NCI-H2196 (cell line): ENCODE results near the gene SKIL.
A peak's percentile ranks its signal among the peaks of the same experiment; 100 is the strongest.
"Not testable (repeated sequence)": the region's sequence is repeated elsewhere in the genome, so short reads cannot be mapped to it uniquely, and the experiment has no call there.

Experiments
- DNase-seq: peaks from one replicate; lab custom pipeline; 2025; ENCODE audit not compliant: unreplicated experiment; lab: John Stamatoyannopoulos, UW

SKIL gene, protein sequence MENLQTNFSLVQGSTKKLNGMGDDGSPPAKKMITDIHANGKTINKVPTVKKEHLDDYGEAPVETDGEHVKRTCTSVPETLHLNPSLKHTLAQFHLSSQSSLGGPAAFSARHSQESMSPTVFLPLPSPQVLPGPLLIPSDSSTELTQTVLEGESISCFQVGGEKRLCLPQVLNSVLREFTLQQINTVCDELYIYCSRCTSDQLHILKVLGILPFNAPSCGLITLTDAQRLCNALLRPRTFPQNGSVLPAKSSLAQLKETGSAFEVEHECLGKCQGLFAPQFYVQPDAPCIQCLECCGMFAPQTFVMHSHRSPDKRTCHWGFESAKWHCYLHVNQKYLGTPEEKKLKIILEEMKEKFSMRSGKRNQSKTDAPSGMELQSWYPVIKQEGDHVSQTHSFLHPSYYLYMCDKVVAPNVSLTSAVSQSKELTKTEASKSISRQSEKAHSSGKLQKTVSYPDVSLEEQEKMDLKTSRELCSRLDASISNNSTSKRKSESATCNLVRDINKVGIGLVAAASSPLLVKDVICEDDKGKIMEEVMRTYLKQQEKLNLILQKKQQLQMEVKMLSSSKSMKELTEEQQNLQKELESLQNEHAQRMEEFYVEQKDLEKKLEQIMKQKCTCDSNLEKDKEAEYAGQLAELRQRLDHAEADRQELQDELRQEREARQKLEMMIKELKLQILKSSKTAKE

DNA sequence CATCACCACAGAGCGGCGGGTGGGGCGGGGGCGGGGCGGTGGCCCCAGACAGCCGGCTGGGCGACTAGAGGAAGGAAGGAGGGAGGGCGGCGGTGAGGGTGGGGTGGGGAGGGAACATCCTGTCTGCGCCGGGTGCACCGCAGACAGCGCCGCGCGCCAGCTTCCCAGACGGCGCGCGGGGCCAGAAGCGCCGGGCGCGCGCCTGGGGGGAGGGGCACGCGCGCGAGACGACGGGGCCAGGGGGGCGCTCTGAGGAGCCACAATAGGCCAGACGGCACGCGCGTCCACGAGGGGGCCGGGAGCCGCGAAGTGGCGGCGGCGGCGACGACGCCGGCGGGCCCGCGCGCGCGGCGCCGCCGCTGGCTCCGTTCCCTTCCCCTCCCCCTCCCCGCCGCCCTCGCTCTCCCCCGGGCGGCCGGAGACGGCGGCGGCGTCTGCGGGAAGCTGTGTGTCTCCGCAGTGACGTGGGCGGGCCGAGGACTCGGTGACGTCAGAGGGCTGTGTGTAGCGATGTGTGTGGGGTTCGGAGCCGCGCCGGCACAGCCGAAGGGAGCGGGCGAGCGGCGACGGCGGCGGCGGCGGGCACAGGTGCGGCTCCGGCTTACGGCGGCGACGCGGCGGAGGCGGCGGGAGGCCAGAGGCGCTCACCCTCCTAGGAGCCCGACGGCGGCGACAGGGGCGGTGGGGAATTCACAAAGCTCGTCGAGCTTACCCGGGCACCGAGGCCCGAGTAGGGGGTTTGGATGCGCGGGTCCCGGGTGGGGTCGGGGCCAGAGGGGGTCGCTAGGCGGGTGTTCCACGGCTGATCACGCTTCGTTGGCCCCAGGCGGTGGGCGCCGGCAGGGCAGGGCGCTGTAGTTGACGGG lies at the start of gene SKIL:
Gene SKIL, plus strand, starts transcription at position 540 of the 866 bp plus-strand sequence. CDS start 2,617 bp downstream, outside the sequence.
- DNase-seq: peak; percentile 100

DNA sequence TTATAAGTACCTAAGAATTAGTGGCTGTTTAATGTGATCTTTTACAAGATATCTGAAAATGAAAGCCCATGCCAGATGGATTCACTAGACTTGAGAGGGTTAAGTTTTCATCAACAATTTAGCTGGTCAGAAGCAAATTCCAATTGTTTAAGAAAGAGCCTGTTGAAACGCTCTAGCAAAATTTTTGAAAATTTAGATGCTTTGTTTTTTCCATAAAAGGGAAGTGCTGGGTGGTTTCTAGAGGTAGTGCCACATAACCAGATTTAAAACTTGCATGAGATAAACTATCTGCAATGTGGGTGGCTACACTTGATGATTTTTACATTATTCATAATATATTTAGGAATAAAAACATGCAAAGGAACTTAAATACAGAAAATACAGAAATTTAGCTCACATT lies 48.5 kb upstream of the SKIL start:
- no peak for DNase-seq

DNA sequence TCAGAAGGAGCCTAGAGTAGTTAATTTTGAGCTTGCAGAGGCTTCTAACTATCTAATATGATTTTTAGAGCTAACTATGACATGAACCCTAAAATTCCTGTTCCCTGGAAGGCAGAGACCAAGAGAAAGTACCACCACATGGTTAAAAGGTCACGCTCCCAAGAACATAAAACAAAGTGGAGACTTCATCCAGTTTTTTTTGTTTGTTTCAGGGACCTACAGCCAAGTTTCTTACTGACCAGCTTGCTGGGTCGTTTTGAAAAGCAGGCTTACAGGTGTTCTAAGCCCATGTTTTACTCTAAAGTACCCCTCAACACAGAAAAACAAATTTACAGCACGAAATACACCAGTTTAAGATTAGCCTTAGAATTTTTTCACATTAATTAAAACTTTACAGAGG lies 39.6 kb upstream of the SKIL start:
- DNase-seq: no peak

DNA sequence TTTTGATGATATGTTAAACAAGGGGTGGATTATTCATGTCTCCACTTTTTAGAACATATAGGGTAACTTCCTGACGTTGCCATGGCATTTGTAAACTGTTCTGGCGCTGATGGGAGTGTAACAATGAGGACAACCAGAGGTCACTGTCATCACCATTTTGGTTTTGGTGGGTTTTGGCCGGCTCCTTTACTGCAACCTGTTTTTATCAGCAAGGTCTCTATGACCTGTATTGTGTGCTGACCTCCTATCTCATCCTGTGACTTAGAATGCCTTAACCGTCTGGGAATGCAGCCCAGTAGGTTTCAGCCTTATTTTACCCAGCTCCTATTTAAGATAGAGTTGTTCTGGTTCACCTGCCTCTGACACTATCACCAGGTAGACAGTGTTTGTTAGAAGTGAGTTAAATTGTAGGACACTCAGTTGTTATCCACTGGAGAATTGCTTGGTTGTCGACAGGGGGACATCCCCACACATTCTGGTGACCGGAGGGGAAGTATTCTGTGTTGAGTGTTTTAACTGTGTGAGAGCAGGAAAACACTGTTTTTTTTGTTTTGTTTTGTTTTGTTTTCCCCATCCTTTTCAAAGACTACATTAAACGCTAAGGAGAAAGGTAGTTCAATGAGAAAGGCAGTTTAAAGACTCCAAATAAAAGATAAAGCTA lies 36.9 kb upstream of the SKIL start:
- no peak for DNase-seq

DNA sequence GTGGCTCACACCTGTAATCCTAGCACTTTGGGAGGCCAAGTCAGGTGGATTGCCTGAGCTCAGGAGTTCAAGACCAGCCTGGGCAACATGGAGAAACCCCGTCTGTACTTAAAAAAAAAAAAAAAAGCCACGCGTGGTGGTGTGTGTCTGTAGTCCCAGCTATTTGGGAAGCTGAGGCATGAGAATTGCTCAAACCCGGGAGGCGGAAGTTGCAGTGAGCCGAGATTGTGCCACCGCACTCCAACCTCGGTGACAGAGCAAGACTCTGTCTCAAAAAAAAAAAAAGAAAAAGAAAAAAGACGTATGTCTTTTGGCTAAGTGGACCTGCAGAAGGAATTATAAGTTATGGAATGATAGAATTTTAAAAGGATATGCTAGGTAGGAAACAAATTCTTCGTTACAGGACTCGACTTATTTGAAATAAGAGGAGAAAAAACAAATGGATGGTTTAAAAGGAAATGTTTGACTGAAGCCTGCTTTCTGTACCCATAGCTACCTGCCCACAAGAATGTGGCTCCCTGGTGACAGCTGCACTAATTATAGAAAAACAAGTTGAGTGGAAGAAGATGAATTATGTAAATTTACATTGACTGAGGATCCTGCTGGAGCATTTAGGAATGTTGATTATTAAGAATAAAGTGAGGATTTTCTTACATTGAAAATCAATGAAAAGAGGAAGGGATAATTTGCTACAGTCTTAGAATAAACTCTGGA lies 36.0 kb upstream of the SKIL start:
- peak; percentile 30 for DNase-seq

DNA sequence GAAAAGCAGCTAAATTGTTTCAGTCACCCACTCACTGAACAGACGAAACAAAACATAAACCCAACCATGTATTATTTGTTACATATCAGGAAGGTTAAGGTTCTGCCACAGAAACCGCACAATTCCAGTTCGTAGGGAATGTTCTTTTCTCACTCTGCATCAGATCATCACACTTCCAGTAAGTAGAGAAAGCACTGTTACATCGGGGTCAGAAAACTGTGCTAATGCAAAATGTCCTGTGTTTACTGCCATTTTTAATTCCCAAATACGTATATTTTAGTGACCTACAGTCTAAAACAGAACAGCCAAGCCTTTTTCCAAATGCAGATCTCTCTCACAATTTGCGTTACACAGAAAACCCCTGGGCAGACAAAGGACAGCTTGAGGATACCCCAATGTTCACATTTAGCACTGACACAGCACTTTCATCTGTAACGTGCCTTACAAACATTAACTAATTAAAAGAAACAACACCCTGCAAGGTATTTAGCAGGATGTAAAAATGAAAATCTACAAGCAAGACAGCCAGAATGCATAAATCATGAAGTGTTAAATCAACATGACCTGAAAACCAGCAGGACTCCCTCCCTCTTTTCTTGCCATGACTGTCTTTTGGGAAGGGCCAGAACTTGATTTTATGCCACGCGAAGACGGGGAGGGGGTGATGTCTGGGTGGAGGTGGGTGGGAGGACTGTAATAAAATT lies 34.8 kb upstream of the SKIL start:
- no peak for DNase-seq

DNA sequence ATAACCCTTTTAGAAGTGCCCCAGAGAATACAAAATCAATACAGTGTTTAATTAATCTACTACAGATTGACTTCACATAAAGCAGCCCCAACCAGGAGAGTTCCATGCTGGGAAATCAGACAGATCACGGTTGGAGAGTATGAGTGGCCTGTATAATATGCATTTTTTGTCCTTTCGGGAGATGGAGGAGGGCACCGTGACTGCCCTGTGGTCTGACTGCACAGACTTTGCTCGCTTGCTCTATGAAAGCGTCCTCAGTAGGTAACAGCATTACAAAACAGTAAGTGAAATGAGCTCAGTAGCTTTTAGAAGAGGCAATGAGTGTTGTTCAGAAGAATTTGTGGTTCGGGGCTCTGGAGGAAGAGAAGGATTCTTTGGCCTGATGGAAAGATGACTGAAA lies 34.2 kb upstream of the SKIL start:
- no peak for DNase-seq

DNA sequence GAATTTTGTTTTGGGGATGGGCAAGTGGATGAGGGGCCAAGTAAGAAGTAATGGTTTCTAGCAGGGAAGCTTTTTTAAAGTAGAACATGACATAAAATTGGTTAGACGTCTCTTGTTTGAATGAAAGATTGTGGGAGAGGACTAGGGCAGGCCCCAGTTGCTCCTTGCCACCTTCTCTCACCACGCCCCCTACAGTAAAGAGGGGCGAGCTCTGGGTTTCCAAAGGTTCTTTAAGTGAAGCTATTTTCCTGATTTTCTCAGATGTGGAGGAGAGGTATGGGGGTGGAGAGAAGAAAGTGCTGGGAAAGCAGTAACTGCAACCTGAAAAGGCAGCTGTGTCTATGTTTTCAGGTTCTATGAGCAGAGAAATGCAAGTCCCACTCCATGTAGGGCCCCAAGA lies 32.6 kb upstream of the SKIL start:
- no peak for DNase-seq

DNA sequence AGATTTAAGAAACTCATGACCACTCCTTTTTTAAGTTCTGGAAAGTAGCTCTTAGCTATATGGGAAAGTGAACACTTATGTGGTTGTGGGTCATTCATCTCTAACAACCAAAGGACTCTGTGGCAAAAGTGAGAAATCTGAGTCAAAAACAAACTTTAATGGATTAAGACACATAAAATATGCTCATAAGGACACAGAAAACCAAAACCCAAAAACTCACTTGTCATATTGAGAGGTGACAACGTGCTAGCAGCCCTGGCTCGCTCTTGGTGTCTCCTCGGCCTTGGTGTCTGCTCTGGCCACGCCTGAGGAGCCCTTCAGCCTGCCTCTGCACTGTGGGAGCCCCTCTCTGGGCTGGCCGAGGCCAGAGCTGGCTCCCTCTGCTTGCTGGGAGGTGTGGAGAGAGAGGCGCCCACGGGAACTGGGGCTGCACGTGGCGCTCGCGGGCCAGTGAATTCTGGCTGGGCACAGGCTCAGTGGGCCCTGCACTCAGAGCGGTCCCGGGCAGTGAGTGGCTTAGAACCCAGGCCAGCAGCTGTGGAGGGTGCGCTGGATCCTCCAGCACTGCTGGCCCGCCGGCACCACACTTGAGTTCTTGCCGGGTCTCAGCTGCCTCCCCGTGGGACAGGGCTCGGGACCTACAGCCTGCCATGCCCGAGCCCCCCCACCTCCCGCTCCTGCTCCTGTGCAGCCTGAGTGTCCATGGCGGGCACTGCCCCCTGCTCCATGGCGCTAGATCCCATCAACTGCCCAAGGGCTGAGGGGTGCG lies 30.3 kb upstream of the SKIL start:
- DNase-seq: no peak

DNA sequence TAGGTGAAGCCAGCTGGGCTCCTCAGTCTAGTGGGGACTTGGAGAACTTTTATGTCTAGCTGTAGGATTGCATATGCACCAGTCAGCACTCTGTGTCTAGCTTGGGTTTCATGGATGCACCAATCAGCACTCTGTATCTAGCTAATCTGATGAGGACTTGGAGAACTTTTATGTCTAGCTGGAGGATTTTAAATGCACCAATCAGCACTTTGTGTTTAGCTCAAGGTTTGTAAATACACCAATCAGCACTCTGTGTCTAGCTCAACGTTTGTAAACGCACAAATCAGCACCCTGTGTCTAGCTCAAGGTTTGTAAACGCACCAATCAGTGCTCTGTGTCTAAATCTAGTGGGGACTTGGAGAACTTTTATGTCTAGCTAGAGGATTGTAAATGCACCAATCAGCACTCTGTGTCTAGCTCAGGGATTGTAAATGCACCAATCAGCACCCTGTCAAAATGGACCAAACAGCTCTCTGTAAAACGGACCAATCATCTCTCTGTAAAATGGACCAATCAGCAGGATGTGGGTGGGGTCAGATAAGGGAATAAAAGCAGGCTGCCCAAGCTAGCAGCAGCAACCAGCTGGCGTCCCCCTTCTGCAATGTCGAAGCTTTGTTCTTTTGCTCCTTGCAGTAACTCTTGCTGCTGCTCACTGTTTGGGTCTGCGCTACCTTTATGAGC lies 29.5 kb upstream of the SKIL start:
- not testable (repeated sequence) for DNase-seq

DNA sequence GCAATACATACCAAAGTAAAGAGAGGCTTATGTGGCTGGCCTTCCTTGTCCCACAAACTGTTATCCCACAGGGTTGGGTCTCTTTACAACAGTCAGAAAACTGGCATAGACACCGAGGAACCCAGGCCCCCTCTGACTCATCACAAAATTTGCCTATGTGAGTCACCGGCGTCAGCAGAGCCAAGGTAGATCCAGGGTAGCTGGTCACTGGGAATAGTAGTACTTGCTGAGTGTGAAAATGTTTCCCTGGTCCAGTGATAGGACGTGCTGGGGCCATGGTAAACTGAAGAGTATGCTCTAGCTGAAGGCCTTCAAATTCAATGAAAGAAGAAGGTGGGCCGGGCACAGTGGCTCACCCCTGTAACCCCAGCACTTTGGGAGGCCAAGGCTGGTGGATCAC lies 27.1 kb upstream of the SKIL start:
- no peak for DNase-seq

DNA sequence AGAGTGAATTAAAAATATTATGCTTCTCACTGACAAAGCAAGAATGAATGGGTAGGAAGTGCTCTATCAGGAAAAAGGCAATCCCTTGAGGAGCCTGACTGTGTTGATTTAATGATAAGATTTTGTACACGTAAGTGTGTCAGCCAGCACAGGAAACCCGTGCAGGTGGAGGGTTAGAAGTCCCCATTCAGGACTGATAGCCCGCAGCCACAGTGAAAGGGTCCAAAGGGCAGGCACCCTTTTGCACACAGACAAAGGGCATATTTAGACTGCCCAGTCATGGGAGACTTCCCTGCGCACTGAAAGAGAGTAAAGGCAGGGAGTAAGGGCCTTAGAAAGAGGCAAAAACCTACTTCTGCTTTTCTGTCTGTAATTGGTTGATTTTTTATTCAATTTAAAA lies 26.4 kb upstream of the SKIL start:
- no peak for DNase-seq

DNA sequence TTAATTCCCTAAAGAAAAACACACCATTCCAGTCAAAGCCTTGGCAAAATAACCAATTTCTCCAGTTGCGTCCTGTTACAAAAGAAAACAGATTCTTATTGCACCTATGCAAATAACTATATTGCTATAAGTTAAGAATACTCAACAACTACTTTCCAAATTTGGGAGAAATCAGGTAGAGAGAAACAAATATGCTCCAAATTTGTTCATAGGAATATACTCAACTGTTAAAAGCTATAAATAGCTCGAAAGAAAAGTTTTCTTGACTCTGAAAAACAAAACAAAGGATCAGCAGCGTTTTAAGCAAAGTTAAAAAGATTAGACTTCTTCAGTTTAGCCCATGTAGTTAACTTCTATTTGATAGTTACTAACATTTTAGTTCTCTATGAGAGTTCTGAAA lies 20.1 kb upstream of the SKIL start:
- DNase-seq: no peak

DNA sequence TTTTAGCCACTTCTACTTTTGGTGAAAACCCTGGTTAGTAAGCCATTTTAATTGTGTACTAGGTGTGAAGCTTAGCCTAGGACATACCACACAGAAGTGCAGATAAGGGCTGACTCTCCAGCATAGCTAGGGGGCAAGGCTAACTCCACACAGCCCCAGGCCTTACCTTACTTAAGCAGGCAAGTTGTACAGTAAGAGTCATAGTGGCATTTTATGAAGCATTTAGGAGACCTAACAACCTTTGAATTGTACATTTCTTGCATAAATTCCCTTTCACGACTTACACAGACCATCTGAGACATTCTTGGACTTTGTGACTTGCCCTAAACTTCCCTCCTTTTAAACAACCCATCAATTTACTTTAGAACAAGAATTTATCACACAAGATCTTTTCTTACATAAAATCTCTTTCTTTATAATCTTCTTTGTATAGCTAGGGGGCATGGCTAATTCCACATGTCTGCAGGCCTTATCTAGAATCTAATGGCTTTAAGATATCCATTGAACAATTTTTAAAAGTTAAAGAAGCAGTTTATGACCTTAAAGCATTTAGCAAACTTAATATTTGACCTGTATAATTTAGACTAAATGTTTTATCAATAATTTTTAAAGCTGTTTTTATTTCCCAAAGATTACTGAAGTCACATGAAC lies 18.7 kb upstream of the SKIL start:
- DNase-seq: no peak

DNA sequence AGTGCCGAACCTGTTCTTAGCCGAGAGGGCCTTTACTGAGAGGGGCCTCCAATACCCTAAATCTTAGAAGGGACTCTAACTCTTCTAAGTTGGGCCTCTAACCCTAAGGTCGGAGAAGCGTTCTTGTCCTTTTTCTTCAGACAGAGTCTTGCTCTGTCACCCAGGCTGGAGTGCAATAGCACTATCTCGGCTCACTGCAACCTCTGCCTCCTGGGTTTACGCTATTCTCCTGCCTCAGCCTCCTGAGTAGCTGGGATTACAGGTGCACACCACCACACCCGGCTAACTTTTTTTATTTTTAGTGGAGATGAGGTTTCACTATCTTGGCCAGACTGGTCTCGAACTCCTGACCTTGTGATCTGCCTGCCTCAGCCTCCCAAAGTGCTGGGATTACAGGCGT lies 15.2 kb upstream of the SKIL start:
- DNase-seq: not testable (repeated sequence)

DNA sequence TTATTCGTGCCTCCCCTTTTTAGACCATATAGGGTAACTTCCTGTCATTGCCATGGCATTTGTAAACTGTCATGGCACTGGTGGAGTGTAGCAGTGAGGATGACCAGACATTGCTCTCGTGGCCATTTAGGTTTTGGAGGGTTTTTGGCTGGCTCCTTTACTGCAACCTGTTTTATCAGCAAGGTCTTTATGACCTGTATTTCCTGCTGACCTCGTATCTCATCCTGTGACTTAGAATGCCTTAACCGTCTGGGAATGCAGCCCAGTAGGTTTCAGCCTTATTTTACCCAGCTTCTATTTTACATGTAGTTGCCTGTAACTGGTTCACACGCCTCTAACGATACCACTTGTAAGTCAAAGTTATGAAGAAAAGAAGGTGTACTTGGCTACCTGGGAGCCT lies 13.7 kb upstream of the SKIL start:
- DNase-seq: not testable (repeated sequence)

DNA sequence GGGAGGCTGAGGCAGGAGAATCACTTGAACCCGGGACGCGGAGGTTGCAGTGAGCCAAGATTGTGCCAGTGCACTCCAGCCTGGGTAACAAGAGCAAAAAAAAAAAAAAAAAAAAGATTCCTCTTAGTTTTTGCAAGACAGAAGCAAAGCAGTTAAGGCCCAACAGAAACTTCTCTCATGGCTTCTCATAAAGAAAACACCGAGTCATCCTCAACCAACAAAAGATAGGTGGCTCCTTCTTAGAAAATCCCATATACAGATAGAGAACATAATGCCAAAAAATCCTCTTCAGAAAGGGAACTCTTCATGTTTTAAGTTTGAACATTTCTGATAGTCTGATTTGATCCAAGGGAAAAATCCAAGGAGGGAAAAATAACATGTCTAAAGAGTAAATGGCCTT lies 12.5 kb upstream of the SKIL start:
- DNase-seq: no peak
